ENCODE measurements around the gene RAP2A.

- TF ChIP-seq CTCF (IDR thresholded peaks at IDR 0.05) (no peak), POLR2A (IDR thresholded peaks at IDR 0.05) (no peak), POLR2AphosphoS5 (IDR thresholded peaks at IDR 0.05) (no peak), EP300 (IDR thresholded peaks at IDR 0.05) (no peak)
These were observed 37.7 kb downstream of the RAP2A start for GRCh38 chr13:97471711-97472110.

Data from gastroesophageal sphincter (tissue), 3 donors.